Central memory CD8-positive, alpha-beta T cell (primary cell): ENCODE data around the gene LCN12.

Experiments used
- ATAC-seq: fragments of 150-1000 bp; cut with Tn5 transposase; replicated peaks from 2 replicates; pipeline ENCODE4 v1.10.0; 2022; ENCODE audit warnings: mild to moderate bottlenecking, moderate FRiP score, moderate number of reproducible peaks; ENCODE audit not compliant: poor library complexity, severe bottlenecking; ENCODE audit errors: extremely low read depth
- DNase-seq, 2 donors: peaks; one replicate each; pipeline ENCODE4 v3.0.0; 2021; ENCODE audit warnings: low spot score in 2 of 2
- H3K27ac Mint-ChIP-seq: one replicate; pipeline ENCODE4 v1.8.0; 2022; ENCODE audit warnings: low read depth, mild to moderate bottlenecking, moderate library complexity, mixed read lengths
- H3K27me3 Mint-ChIP-seq: one replicate; pipeline ENCODE4 v1.8.0; 2022; ENCODE audit warnings: mixed read lengths
- H3K36me3 Mint-ChIP-seq: one replicate; pipeline ENCODE4 v1.8.0; 2022; ENCODE audit warnings: mild to moderate bottlenecking, moderate library complexity, mixed read lengths; ENCODE audit not compliant: insufficient read depth
- H3K4me1 Mint-ChIP-seq: one replicate; pipeline ENCODE4 v1.8.0; 2022; ENCODE audit warnings: mixed read lengths
- H3K4me3 Mint-ChIP-seq: one replicate; pipeline ENCODE4 v1.8.0; 2022; ENCODE audit warnings: mild to moderate bottlenecking, moderate library complexity, mixed read lengths
- H3K9me3 Mint-ChIP-seq: one replicate; pipeline ENCODE4 v1.8.0; 2022; ENCODE audit warnings: mixed read lengths

LCN12 gene

DNA sequence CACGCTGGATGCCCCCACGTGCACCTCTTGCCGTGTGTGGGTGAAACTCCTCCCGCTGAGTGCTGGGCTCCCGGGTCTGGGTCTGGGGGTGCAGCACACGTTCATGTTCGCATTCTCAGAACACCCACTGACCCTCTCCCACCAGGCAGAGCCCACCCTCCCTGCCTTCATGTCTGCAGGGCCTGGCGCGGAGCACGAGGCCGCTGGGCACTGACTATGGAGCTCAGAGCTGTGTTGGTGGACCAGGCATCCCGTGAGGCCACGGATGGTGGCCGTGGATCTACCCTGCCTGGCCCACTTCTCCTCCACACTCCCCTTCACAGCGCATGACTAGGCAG is 8.8 kb downstream of the LCN12 start:
- H3K4me1 Mint-ChIP-seq, result peaks cover 62% of the 10 kb centered on the region
- DNase-seq, result no peak
- H3K36me3 Mint-ChIP-seq, result peaks cover 5% of the 10 kb centered on the region
- no peak for ATAC-seq
- no peaks in the 10 kb centered on the region for H3K9me3 Mint-ChIP-seq
- no peak overlapping the region for H3K27ac Mint-ChIP-seq
- H3K27me3 Mint-ChIP-seq, result no peaks in the 10 kb centered on the region
- peak overlapping the region; percentile 76 for H3K4me3 Mint-ChIP-seq

DNA sequence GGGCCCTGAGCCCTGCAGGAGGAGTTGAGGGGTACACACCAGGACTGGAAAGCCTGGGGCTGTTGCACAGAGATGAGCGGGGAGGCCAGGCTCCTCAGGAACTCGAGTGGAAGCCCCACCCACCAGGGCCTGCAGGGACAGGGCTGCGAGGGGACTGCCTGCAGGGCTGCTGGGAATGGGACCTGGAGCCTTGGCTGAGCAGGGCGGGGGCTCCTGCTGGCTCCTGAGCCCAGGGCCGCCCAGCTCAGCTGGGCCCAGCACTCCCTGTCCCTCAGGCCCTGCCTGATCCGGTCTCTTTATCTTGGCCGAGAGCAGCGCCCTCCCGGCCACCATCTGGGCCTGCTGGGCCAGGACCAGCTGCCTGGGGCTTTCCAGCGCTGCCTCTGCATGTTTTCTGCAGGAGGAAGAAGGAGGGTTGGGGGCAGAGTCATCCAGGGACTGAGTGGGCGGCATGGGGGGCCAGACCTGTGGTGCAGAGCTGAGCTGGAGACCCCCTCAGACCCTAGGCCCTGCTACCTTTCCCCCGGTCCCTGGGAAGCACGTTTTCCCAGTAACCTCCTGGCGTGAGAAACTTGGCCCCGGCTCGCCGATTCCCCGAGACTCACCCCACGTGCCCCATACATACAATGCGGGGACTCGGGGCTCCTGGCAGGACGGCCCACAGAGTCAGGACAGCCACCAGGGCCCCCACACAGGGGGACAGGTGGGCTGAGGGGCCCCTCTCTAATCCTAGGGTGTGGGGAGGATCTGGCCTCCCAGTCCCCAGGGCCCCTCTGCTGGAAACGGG is 9.4 kb downstream of the LCN12 start:
- ATAC-seq (no peak), DNase-seq (no peak)
- no peaks in the 10 kb centered on the region for H3K9me3 Mint-ChIP-seq
- H3K27me3 Mint-ChIP-seq, result no peaks in the 10 kb centered on the region
- H3K4me3 Mint-ChIP-seq, result peak overlapping the region; percentile 76
- peaks cover 7% of the 10 kb centered on the region for H3K36me3 Mint-ChIP-seq
- H3K27ac Mint-ChIP-seq, result peak overlapping the region; percentile 65
- H3K4me1 Mint-ChIP-seq, result peaks cover 67% of the 10 kb centered on the region

- DNase-seq, result no peak
- Mint-ChIP-seq H3K27me3 (no peaks in the 10 kb centered on the region), H3K4me1 (peaks cover 71% of the 10 kb centered on the region), H3K4me3 (peak overlapping the region; percentile 25), H3K36me3 (peaks cover 8% of the 10 kb centered on the region), H3K27ac (peak overlapping the region; percentile 65), H3K9me3 (no peaks in the 10 kb centered on the region)
- no peak for ATAC-seq
These were observed 10.1 kb downstream of the LCN12 start for GRCh38 chr9:136962163-136962562.

GRCh38 chr9:136962701-136963248 is 10.7 kb downstream of the LCN12 start:
- no peak for ATAC-seq
- H3K27ac Mint-ChIP-seq, result no peak overlapping the region
- no peaks in the 10 kb centered on the region for H3K27me3 Mint-ChIP-seq

GRCh38 chr9:136963341-136963740 is 11.3 kb downstream of the LCN12 start:
- peaks cover 12% of the 10 kb centered on the region for H3K36me3 Mint-ChIP-seq
- H3K4me1 Mint-ChIP-seq, result peaks cover 66% of the 10 kb centered on the region
- H3K27me3 Mint-ChIP-seq, result no peaks in the 10 kb centered on the region
- H3K27ac Mint-ChIP-seq, result no peak overlapping the region
- no peaks in the 10 kb centered on the region for H3K9me3 Mint-ChIP-seq
- peak overlapping the region; percentile 13 for H3K4me3 Mint-ChIP-seq
- DNase-seq (no peak), ATAC-seq (no peak)

More at GRCh38 chr9:136962701-136963248, 10.7 kb downstream of the LCN12 start:
- H3K4me1 Mint-ChIP-seq, result peaks cover 72% of the 10 kb centered on the region
- no peak for DNase-seq
- H3K4me3 Mint-ChIP-seq, result peak overlapping the region; percentile 13
- no peaks in the 10 kb centered on the region for H3K9me3 Mint-ChIP-seq
- peaks cover 11% of the 10 kb centered on the region for H3K36me3 Mint-ChIP-seq

- H3K9me3 Mint-ChIP-seq, result no peaks in the 10 kb centered on the region
- peak overlapping the region; percentile 13 for H3K4me3 Mint-ChIP-seq
- H3K4me1 Mint-ChIP-seq, result peaks cover 62% of the 10 kb centered on the region
- H3K27me3 Mint-ChIP-seq, result no peaks in the 10 kb centered on the region
- H3K36me3 Mint-ChIP-seq, result peaks cover 12% of the 10 kb centered on the region
- ATAC-seq, result no peak
- no peak for DNase-seq
- H3K27ac Mint-ChIP-seq, result no peak overlapping the region
These were observed 11.7 kb downstream of the LCN12 start for GRCh38 chr9:136963751-136964150.

- no peaks in the 10 kb centered on the region for H3K27me3 Mint-ChIP-seq
- H3K36me3 Mint-ChIP-seq, result peaks cover 12% of the 10 kb centered on the region
- no peak overlapping the region for H3K27ac Mint-ChIP-seq
- no peaks in the 10 kb centered on the region for H3K9me3 Mint-ChIP-seq
- ATAC-seq, result no peak
- peaks cover 57% of the 10 kb centered on the region for H3K4me1 Mint-ChIP-seq
- H3K4me3 Mint-ChIP-seq, result no peak overlapping the region
- DNase-seq, result no peak
These were observed 12.2 kb downstream of the LCN12 start for GRCh38 chr9:136964171-136964689.

DNA sequence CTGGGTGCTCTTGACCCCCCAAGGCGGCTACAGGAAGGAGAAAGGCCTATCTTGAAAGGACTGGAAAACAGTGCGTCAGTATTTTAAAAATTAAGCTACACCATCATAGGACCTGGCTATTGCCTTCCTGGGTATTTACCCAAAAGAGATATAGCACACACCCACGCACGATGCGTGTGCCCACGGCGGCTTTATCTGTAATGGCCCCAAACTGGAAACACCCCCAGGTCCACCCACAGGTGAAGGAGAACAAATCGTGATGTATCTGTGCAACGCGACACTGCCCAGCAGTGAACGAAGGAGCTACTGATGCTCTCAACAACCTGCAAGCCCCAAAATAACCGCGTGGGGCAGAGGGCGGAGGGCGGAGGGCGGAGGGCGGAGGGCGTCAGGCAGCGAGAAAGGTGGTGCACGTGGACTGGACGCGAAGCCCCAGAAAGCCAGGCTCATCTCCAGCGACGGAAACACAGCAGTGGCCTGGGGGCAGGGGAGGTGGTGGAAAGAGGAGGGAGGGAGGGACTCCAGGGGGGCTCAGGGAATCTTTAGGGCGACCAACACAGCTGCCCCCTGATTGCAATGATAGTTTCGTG is 12.9 kb downstream of the LCN12 start:
- H3K27ac Mint-ChIP-seq, result peak overlapping the region; percentile 93
- H3K4me3 Mint-ChIP-seq, result no peak overlapping the region
- DNase-seq (no peak), ATAC-seq (no peak)
- peaks cover 12% of the 10 kb centered on the region for H3K36me3 Mint-ChIP-seq
- H3K27me3 Mint-ChIP-seq, result no peaks in the 10 kb centered on the region
- no peaks in the 10 kb centered on the region for H3K9me3 Mint-ChIP-seq
- peaks cover 56% of the 10 kb centered on the region for H3K4me1 Mint-ChIP-seq

GRCh38 chr9:136965771-136966484 is 13.9 kb downstream of the LCN12 start:
- peak; percentile 76 for ATAC-seq

GRCh38 chr9:136968333-136969127 is 16.5 kb downstream of the LCN12 start:
- Mint-ChIP-seq H3K27ac (no peak overlapping the region), H3K36me3 (peaks cover 11% of the 10 kb centered on the region), H3K4me1 (peaks cover 32% of the 10 kb centered on the region), H3K27me3 (no peaks in the 10 kb centered on the region), H3K9me3 (no peaks in the 10 kb centered on the region), H3K4me3 (no peak overlapping the region)
- DNase-seq (no peak), ATAC-seq (no peak)

More at GRCh38 chr9:136965771-136966484, 13.9 kb downstream of the LCN12 start:
- peak overlapping the region; percentile 77 for H3K4me3 Mint-ChIP-seq
- no peaks in the 10 kb centered on the region for H3K9me3 Mint-ChIP-seq
- DNase-seq, result peak in 1 of 2 donors; percentile 51
- H3K4me1 Mint-ChIP-seq, result peaks cover 52% of the 10 kb centered on the region
- H3K36me3 Mint-ChIP-seq, result peaks cover 11% of the 10 kb centered on the region
- H3K27ac Mint-ChIP-seq, result peak overlapping the region; percentile 93
- no peaks in the 10 kb centered on the region for H3K27me3 Mint-ChIP-seq

DNA sequence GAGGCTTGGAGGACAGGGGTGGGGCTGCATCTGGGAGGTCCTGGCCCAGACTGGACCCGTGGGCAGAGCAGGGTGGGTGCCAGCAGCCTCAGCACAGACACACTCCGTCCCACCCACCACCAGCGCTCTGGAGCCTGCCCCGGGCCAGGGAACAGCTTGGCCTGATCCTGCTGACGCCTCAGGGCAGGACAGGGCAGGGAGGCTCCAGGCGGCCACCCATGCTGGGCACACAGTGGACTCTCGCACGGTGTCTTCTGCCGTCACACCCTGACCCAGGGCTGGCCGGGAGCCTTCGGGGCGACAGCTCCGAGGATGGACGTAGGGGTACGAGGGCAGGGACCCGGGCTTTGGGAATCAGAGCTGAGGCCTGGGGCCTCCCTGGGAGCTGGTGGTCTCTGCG is 17.1 kb downstream of the LCN12 start:
- ATAC-seq (no peak), DNase-seq (no peak)
- H3K4me3 Mint-ChIP-seq, result no peak overlapping the region
- H3K9me3 Mint-ChIP-seq, result no peaks in the 10 kb centered on the region
- H3K27ac Mint-ChIP-seq, result no peak overlapping the region
- H3K36me3 Mint-ChIP-seq, result peaks cover 11% of the 10 kb centered on the region
- no peaks in the 10 kb centered on the region for H3K27me3 Mint-ChIP-seq
- H3K4me1 Mint-ChIP-seq, result peaks cover 32% of the 10 kb centered on the region

DNA sequence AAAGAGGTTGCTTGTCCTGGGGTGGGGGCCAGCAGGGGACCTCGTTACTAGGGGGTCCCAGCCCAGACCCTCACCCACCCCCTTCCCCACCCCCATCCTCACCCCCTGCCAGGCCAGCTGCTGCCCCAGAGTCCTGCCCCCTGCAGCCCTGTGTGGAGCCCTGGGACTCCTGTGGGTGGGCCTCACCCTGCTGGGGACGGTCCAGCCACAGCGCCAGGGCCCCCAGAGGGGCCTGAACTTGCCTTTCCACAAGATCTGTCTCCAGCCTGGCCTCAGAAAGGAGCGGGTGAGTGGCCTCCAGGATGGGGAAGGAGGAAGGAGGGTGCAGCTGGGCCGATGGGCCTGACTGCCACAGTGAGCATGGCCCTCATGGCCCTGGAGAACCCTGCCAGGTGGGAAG is 17.7 kb downstream of the LCN12 start:
- Mint-ChIP-seq H3K36me3 (peaks cover 11% of the 10 kb centered on the region), H3K27ac (no peak overlapping the region), H3K4me3 (no peak overlapping the region), H3K9me3 (no peaks in the 10 kb centered on the region), H3K4me1 (peaks cover 29% of the 10 kb centered on the region), H3K27me3 (no peaks in the 10 kb centered on the region)
- ATAC-seq (no peak), DNase-seq (no peak)
